Neural cell (in vitro differentiated cells): ENCODE results near the gene NOTCH3. TPM values are rescaled to one million over a fixed set of nuclear protein-coding genes. Genes with fewer than 3 reads are reported as not detected.
A peak's percentile ranks its signal among the peaks of the same experiment; 100 is the strongest.

Source experiments
- H2AFZ ChIP-seq: fragments of 200-600, 300-800 bp; sonication (generic), shearing (Covaris generic); 2 replicates; pipeline ENCODE4 v1.6.0; 2014; ENCODE audit warnings: low read depth, mild to moderate bottlenecking, antibody characterized with exemption, low read length, moderate library complexity
- H3F3A ChIP-seq: fragments of 200-600 bp; shearing (Covaris generic); 2 replicates; pipeline ENCODE4 v1.6.1; 2016; ENCODE audit warnings: mild to moderate bottlenecking, moderate library complexity, mixed read lengths, antibody characterized with exemption, low read length; ENCODE audit not compliant: insufficient read depth, poor library complexity, severe bottlenecking
- H3K27ac ChIP-seq: fragments of 200-600, 300-800 bp; sonication (generic), shearing (Covaris generic); 2 replicates; pipeline ENCODE4 v1.5.1; 2014; ENCODE audit warnings: mild to moderate bottlenecking, low read length, moderate library complexity
- H3K27me3 ChIP-seq: fragments of 300-800, 200-600 bp; sonication (generic), shearing (Covaris generic); 2 replicates; pipeline ENCODE4 v1.6.0; 2014; ENCODE audit warnings: mild to moderate bottlenecking, low read depth, low read length, moderate library complexity; ENCODE audit not compliant: insufficient read depth
- H3K36me3 ChIP-seq: fragments of 300-800, 200-600 bp; sonication (generic), shearing (Covaris generic); 2 replicates; pipeline ENCODE4 v1.5.1; 2014; ENCODE audit warnings: mild to moderate bottlenecking, antibody characterized with exemption, low read length, moderate library complexity; ENCODE audit not compliant: insufficient read depth
- H3K4me2 ChIP-seq: fragments of 300-800, 200-600 bp; sonication (generic), shearing (Covaris generic); 2 replicates; pipeline ENCODE4 v1.6.0; 2014; ENCODE audit warnings: mild to moderate bottlenecking, low read length
- H3K4me3 ChIP-seq: fragments of 300-800, 200-600 bp; sonication (generic), shearing (Covaris generic); 2 replicates; pipeline ENCODE4 v1.5.1; 2014; ENCODE audit warnings: mild to moderate bottlenecking, low read length, moderate library complexity
- H3K79me2 ChIP-seq: fragments of 200-600 bp; shearing (Covaris generic); replicated peaks from 2 replicates; pipeline ENCODE4 v1.6.0; 2014; ENCODE audit warnings: mild to moderate bottlenecking, low read length, moderate library complexity; ENCODE audit not compliant: insufficient read depth
- H3K9ac ChIP-seq: fragments of 300-800, 200-600 bp; sonication (generic), shearing (Covaris generic); 2 replicates; pipeline ENCODE4 v1.6.1; 2016; ENCODE audit warnings: mild to moderate bottlenecking, low read length, mixed read lengths
- H3K9me2 ChIP-seq: fragments of 200-600 bp; shearing (Covaris generic); 2 replicates; pipeline ENCODE4 v1.6.1; 2016; ENCODE audit warnings: mild to moderate bottlenecking, low read length, mixed read lengths; ENCODE audit not compliant: insufficient read depth
- H3K9me3 ChIP-seq: fragments of 200-600, 300-800 bp; sonication (generic), shearing (Covaris generic); 2 replicates; pipeline ENCODE4 v1.6.1; 2016; ENCODE audit warnings: mild to moderate bottlenecking, mixed run types, low read length, moderate library complexity, mixed read lengths
- H4K20me1 ChIP-seq: fragments of 200-600 bp; shearing (Covaris generic); 2 replicates; pipeline ENCODE4 v1.6.1; 2016; ENCODE audit warnings: mild to moderate bottlenecking, mixed run types; ENCODE audit not compliant: insufficient read depth
- EP300 ChIP-seq: fragments of 450-650 bp; conservative IDR thresholded peaks from 2 replicates; pipeline ENCODE4 v1.6.1; 2014; ENCODE audit warnings: antibody characterized with exemption, mild to moderate bottlenecking, moderate library complexity; ENCODE audit not compliant: poor library complexity, severe bottlenecking
- EZH2 ChIP-seq: fragments of 200-600, 300-800 bp; shearing (Covaris generic), sonication (generic); IDR thresholded peaks from 2 replicates; pipeline ENCODE4 v1.6.1; 2014; ENCODE audit warnings: antibody characterized with exemption, low read length, borderline replicate concordance, mild to moderate bottlenecking; ENCODE audit not compliant: insufficient read depth, poor library complexity, severe bottlenecking
- MXI1 ChIP-seq: fragments of 450-650 bp; conservative IDR thresholded peaks from 2 replicates; pipeline ENCODE4 v1.6.1; 2014; ENCODE audit warnings: antibody characterized with exemption, mild to moderate bottlenecking; ENCODE audit not compliant: poor library complexity, severe bottlenecking
- POLR2AphosphoS5 ChIP-seq: IDR thresholded peaks from 2 replicates; pipeline ENCODE4 v1.6.1; 2012
- RAD21 ChIP-seq: fragments of 450-650 bp; conservative IDR thresholded peaks from 2 replicates; pipeline ENCODE4 v1.6.1; 2014; ENCODE audit warnings: antibody characterized with exemption, mild to moderate bottlenecking, moderate library complexity
- SMC3 ChIP-seq: fragments of 450-650 bp; conservative IDR thresholded peaks from 2 replicates; pipeline ENCODE4 v1.6.1; 2014; ENCODE audit warnings: antibody characterized with exemption, mild to moderate bottlenecking, moderate library complexity; ENCODE audit not compliant: poor library complexity
- TAF1 ChIP-seq: IDR thresholded peaks from 2 replicates; pipeline ENCODE4 v1.6.1; 2012; ENCODE audit warnings: low read depth
- polyA plus RNA-seq: library from polyadenylated mRNA; depleted of rRNA; stranded (reverse); fragments of >200 nt; gene quantifications from 2 replicates; pipeline ENCODE4 v1.2.3, GENCODE V29; 2014
- TF ChIP-seq, protein P1 (sequence below): fragments of 450-650 bp; IDR thresholded peaks from 2 replicates; pipeline ENCODE4 v1.5.1; 2014; ENCODE audit warnings: antibody characterized with exemption, mild to moderate bottlenecking, moderate library complexity; ENCODE audit not compliant: poor library complexity, severe bottlenecking
- TF ChIP-seq, protein P2 (sequence below): IDR thresholded peaks from 2 replicates; pipeline ENCODE4 v1.6.1; 2012; ENCODE audit warnings: borderline replicate concordance

The NOTCH3 gene
- polyA plus RNA-seq, 1 donor from 2014 or later, result 0.21 TPM

- Histone ChIP-seq H3K9ac (peak overlapping the region; percentile 89), H3F3A (no peaks in the 10 kb centered on the region), H2AFZ (no peak overlapping the region), H3K27ac (no peak overlapping the region), H3K4me3 (peak overlapping the region; percentile 98), H3K9me2 (no peaks in the 10 kb centered on the region), H3K27me3 (no peaks in the 10 kb centered on the region), H3K79me2 (peaks cover 4% of the 10 kb centered on the region), H3K9me3 (no peaks in the 10 kb centered on the region), H3K4me2 (peak overlapping the region; percentile 67), H3K36me3 (peaks cover 2% of the 10 kb centered on the region), H4K20me1 (no peaks in the 10 kb centered on the region)
- no peak for TF ChIP-seq EZH2
- TF ChIP-seq EP300, result no peak
- TF ChIP-seq POLR2AphosphoS5, result no peak
- TF ChIP-seq, protein P1, sequence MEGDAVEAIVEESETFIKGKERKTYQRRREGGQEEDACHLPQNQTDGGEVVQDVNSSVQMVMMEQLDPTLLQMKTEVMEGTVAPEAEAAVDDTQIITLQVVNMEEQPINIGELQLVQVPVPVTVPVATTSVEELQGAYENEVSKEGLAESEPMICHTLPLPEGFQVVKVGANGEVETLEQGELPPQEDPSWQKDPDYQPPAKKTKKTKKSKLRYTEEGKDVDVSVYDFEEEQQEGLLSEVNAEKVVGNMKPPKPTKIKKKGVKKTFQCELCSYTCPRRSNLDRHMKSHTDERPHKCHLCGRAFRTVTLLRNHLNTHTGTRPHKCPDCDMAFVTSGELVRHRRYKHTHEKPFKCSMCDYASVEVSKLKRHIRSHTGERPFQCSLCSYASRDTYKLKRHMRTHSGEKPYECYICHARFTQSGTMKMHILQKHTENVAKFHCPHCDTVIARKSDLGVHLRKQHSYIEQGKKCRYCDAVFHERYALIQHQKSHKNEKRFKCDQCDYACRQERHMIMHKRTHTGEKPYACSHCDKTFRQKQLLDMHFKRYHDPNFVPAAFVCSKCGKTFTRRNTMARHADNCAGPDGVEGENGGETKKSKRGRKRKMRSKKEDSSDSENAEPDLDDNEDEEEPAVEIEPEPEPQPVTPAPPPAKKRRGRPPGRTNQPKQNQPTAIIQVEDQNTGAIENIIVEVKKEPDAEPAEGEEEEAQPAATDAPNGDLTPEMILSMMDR, result no peak
- no peak for TF ChIP-seq RAD21
- TF ChIP-seq, protein P2, sequence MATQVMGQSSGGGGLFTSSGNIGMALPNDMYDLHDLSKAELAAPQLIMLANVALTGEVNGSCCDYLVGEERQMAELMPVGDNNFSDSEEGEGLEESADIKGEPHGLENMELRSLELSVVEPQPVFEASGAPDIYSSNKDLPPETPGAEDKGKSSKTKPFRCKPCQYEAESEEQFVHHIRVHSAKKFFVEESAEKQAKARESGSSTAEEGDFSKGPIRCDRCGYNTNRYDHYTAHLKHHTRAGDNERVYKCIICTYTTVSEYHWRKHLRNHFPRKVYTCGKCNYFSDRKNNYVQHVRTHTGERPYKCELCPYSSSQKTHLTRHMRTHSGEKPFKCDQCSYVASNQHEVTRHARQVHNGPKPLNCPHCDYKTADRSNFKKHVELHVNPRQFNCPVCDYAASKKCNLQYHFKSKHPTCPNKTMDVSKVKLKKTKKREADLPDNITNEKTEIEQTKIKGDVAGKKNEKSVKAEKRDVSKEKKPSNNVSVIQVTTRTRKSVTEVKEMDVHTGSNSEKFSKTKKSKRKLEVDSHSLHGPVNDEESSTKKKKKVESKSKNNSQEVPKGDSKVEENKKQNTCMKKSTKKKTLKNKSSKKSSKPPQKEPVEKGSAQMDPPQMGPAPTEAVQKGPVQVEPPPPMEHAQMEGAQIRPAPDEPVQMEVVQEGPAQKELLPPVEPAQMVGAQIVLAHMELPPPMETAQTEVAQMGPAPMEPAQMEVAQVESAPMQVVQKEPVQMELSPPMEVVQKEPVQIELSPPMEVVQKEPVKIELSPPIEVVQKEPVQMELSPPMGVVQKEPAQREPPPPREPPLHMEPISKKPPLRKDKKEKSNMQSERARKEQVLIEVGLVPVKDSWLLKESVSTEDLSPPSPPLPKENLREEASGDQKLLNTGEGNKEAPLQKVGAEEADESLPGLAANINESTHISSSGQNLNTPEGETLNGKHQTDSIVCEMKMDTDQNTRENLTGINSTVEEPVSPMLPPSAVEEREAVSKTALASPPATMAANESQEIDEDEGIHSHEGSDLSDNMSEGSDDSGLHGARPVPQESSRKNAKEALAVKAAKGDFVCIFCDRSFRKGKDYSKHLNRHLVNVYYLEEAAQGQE, result no peak
- no peak for TF ChIP-seq MXI1
- TF ChIP-seq TAF1, result no peak
- no peak for TF ChIP-seq SMC3
Observed at GRCh38 chr19:15123900-15124299, 76.9 kb downstream of the NOTCH3 start.

DNA sequence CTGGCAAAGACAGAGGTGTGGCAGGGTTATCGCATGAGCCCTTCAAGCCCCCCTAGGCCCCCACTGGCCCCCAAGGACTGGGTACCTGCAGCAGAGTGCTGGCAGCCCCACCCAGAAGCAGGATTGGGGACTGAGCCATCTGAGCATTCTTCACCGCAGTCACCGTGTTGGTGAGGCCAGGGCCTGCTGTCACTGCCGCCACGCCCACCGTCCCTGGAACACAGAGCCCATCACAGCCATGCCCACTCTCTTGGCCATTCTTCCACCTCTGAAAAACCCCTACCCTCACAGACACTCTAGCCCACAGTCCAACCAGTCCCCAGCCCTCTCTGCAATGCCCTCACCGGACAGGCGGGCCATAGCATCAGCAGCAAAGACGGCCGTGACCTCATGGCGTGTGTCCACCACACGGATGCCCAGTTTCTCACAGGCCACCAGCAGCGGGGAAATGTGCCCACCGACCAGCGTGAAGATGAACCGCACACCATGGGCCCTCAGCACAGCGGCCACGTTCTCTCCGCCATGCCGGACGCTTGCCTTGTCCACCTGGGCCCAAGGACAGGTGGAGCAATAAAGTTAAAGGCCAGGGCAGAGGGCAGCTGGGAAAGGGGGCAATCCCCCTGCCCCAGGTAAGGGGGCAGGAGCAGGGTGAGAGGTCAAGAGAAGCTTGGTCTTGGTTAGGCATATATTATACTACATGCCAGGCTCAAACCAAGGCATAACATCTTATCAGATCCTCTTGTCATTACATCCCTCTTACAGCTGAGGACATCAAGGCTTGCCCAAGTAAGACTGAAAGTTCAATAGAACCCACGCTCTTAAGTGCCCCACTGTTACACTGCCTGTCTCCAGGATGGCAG, 77.5 kb downstream of the NOTCH3 start:
- H3F3A ChIP-seq, result no peaks in the 10 kb centered on the region
- H3K27me3 ChIP-seq, result no peaks in the 10 kb centered on the region
- no peak overlapping the region for H3K27ac ChIP-seq
- H3K9me2 ChIP-seq, result no peaks in the 10 kb centered on the region
- H4K20me1 ChIP-seq, result no peaks in the 10 kb centered on the region
- no peak overlapping the region for H3K9ac ChIP-seq
- peak overlapping the region; percentile 98 for H3K4me3 ChIP-seq
- peaks cover 5% of the 10 kb centered on the region for H3K36me3 ChIP-seq
- H3K4me2 ChIP-seq, result no peak overlapping the region
- no peaks in the 10 kb centered on the region for H3K9me3 ChIP-seq
- no peak overlapping the region for H2AFZ ChIP-seq
- peaks cover 4% of the 10 kb centered on the region for H3K79me2 ChIP-seq
- TF ChIP-seq MXI1 (no peak), EZH2 (no peak), RAD21 (no peak), POLR2AphosphoS5 (no peak), TAF1 (no peak), EP300 (no peak)
- TF ChIP-seq, protein P1, result no peak
- TF ChIP-seq, protein P2, result no peak
